Osteoblast (primary cell): Measurements from ENCODE around the gene SHROOM2. TPM values are rescaled to one million over a fixed set of nuclear protein-coding genes. Genes with fewer than 3 reads are reported as not detected.

Source experiments
- DNase-seq: peaks from one replicate; pipeline ENCODE4 v3.0.0; 2011; ENCODE audit warnings: low spot score, mixed read lengths; ENCODE audit not compliant: insufficient read length; ENCODE audit errors: missing footprints
- H2AFZ ChIP-seq: 2 replicates; pipeline ENCODE4 v1.6.0; 2011; ENCODE audit warnings: mild to moderate bottlenecking, low read length
- H3K27ac ChIP-seq: 2 replicates; pipeline ENCODE4 v1.5.1; 2011; ENCODE audit warnings: mild to moderate bottlenecking, low read depth, low read length, moderate library complexity
- H3K27me3 ChIP-seq: 2 replicates; pipeline ENCODE4 v1.6.0; 2012; ENCODE audit warnings: mild to moderate bottlenecking, control low read depth, inconsistent platforms, low read length, moderate library complexity; ENCODE audit not compliant: insufficient read depth
- H3K36me3 ChIP-seq: 2 replicates; pipeline ENCODE4 v1.5.1; 2011; ENCODE audit warnings: mild to moderate bottlenecking, low read length, control low read depth, moderate library complexity; ENCODE audit not compliant: insufficient read depth
- H3K4me1 ChIP-seq: 2 replicates; pipeline ENCODE4 v1.5.1; 2011; ENCODE audit warnings: mild to moderate bottlenecking, low read length, control low read depth, moderate library complexity; ENCODE audit not compliant: insufficient read depth
- H3K4me2 ChIP-seq: 2 replicates; pipeline ENCODE4 v1.6.0; 2011; ENCODE audit warnings: mild to moderate bottlenecking, low read length; ENCODE audit not compliant: insufficient read depth
- H3K4me3 ChIP-seq: fragments of 200-600 bp; sonication (generic); 3 replicates; pipeline ENCODE4 v1.5.1; 2012; ENCODE audit warnings: mild to moderate bottlenecking, low read length, inconsistent platforms; ENCODE audit not compliant: insufficient read depth
- H3K79me2 ChIP-seq: 2 replicates; pipeline ENCODE4 v1.6.0; 2012; ENCODE audit warnings: mild to moderate bottlenecking, low read length, control low read depth, inconsistent platforms; ENCODE audit not compliant: insufficient read depth
- H3K9me3 ChIP-seq: 2 replicates; pipeline ENCODE4 v1.5.1; 2011; ENCODE audit warnings: low read depth, low read length, control low read depth
- H4K20me1 ChIP-seq: 2 replicates; pipeline ENCODE4 v1.6.0; 2012; ENCODE audit warnings: mild to moderate bottlenecking, low read length, control low read depth; ENCODE audit not compliant: insufficient read depth
- CTCF ChIP-seq: IDR thresholded peaks from 2 replicates; pipeline ENCODE4 v1.5.1; 2011; ENCODE audit warnings: mild to moderate bottlenecking, low read depth, low read length, moderate library complexity; ENCODE audit errors: extremely low read depth
- total RNA-seq: library from RNA; depleted of rRNA; stranded (reverse); fragments of >200 nt; gene quantifications from 2 replicates; pipeline ENCODE4 v1.2.3, GENCODE V29; 2012

The SHROOM2 gene
- total RNA-seq, 1 donor: 8.0 TPM

DNA sequence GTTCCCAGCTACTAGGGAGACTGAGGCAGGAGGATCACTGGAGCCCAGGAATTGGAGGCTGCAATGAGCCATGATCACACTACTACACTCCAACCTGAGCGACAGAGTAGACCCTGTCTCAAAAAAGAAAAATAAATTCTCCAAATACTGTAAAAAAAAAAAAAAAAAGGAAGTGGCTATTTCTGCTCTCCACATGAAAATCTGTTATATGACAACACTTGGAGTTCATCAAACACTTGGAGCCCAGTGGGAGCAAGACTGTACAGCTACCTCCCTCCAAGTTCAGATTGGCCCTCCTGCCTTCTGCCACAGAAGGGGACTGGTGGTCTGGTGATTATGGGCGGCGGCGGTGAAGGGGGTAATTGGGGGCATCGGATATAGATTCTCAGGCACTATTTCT is 172.0 kb downstream of the SHROOM2 start:
- H3K27ac ChIP-seq: no peak overlapping the region
- H3K4me1 ChIP-seq: peaks cover 10% of the 10 kb centered on the region
- H4K20me1 ChIP-seq: no peaks in the 10 kb centered on the region
- no peaks in the 10 kb centered on the region for H3K79me2 ChIP-seq
- peaks cover under 1% of the 10 kb centered on the region for H3K9me3 ChIP-seq
- no peak overlapping the region for H3K4me2 ChIP-seq
- no peak overlapping the region for H3K4me3 ChIP-seq
- no peak overlapping the region for H2AFZ ChIP-seq
- no peak for DNase-seq
- no peak for TF ChIP-seq CTCF
- no peaks in the 10 kb centered on the region for H3K36me3 ChIP-seq
- no peaks in the 10 kb centered on the region for H3K27me3 ChIP-seq

GRCh38 chrX:9961750-9962149 is 175.5 kb downstream of the SHROOM2 start:
- Histone ChIP-seq H3K79me2 (no peaks in the 10 kb centered on the region), H3K4me2 (no peak overlapping the region), H3K36me3 (no peaks in the 10 kb centered on the region), H3K9me3 (no peaks in the 10 kb centered on the region), H3K27me3 (no peaks in the 10 kb centered on the region), H3K4me1 (no peaks in the 10 kb centered on the region), H3K27ac (no peak overlapping the region), H4K20me1 (no peaks in the 10 kb centered on the region), H2AFZ (no peak overlapping the region), H3K4me3 (no peak overlapping the region)
- DNase-seq: no peak
- no peak for TF ChIP-seq CTCF

DNA sequence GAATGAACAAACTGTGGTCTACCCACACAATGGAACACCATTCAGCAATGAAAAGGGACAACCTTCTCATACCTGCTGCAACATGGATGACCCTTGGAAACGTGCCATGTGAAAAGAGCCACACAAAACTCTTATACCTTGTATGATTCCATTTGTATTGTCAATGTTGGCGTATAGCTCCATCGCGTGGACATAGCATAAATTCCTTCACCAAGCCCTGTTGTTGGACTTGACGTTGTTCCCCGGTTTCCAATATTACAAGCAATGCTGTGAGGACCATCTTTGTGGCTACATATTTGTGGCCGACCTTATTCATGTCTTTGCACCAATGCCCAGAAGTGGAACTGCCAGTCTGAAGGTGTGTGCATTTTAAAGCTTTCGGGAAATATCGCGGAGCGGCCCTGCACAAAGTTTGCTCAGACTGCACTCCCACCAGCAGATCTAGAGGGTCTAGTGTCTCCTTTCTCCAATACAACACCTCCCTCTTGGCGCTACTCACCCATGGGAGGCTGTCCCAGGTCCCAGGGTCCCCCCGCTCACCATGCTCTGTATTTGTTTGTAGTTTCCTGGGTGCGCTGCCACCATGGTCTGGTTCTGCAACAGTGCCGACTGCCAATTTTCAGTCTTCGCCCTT is 180.7 kb downstream of the SHROOM2 start, which contains the start of gene CLDN34:
Gene CLDN34, plus strand, starts transcription at position 584 of the 634 bp plus-strand sequence. Its CDS starts 0 bp downstream, at position 584.
- Histone ChIP-seq H3K4me3 (no peak within 1 kb of the TSS), H3K4me2 (no peak within 1 kb of the TSS), H4K20me1 (no peaks in the 10 kb centered on the region), H3K27me3 (no peaks in the 10 kb centered on the region), H3K27ac (no peak within 1 kb of the TSS), H3K9me3 (no peaks in the 10 kb centered on the region), H3K36me3 (no peaks in the 10 kb centered on the region), H2AFZ (no peak within 1 kb of the TSS), H3K79me2 (no peaks in the 10 kb centered on the region), H3K4me1 (no peaks in the 10 kb centered on the region)
- no peak for DNase-seq
- TF ChIP-seq CTCF: no peak

GRCh38 chrX:9977635-9978034 is 191.4 kb downstream of the SHROOM2 start:
- H3K9me3 ChIP-seq: no peaks in the 10 kb centered on the region
- H3K79me2 ChIP-seq: no peaks in the 10 kb centered on the region
- no peaks in the 10 kb centered on the region for H3K27me3 ChIP-seq
- no peak for TF ChIP-seq CTCF
- no peak for DNase-seq
- H3K4me3 ChIP-seq: no peak overlapping the region
- no peaks in the 10 kb centered on the region for H3K36me3 ChIP-seq
- no peaks in the 10 kb centered on the region for H4K20me1 ChIP-seq
- no peak overlapping the region for H3K27ac ChIP-seq
- H2AFZ ChIP-seq: peak overlapping the region; percentile 15
- no peak overlapping the region for H3K4me2 ChIP-seq
- no peaks in the 10 kb centered on the region for H3K4me1 ChIP-seq
